Measurements from ENCODE around the gene CCDC157. TPM values are rescaled to one million over a fixed set of nuclear protein-coding genes. Genes with fewer than 3 reads are reported as not detected.

CCDC157 gene
- 2.0 to 3.9 TPM (median 3.3 TPM) in 5 replicates for total RNA-seq (2022; extraction: Qiagen RNA extraction)

GRCh38 chr22:30356449-30357235 is at the start of gene CCDC157, which contains the start of gene SF3A1:
TSS of gene CCDC157 (plus strand) at chr22:30357007. CDS start at chr22:30366001, 8,994 bp downstream.
TSS of gene SF3A1 (minus strand) at chr22:30356894. CDS start at chr22:30356792, 102 bp downstream.

GRCh38 chr22:30326706-30327362 is 30.0 kb upstream of the CCDC157 start, which contains the start of gene TBC1D10A:
TSS of gene TBC1D10A (minus strand) at chr22:30326941. CDS start at chr22:30326881, 60 bp downstream.

GRCh38 chr22:30386960-30387827 is 30.4 kb downstream of the CCDC157 start, which contains the start of gene RNF215:
TSS of gene RNF215 (minus strand) at chr22:30387411. CDS start at chr22:30387313, 98 bp downstream.

GRCh38 chr22:30396871-30397655 is 40.3 kb downstream of the CCDC157 start, which contains the start of gene SEC14L2:
TSS of gene SEC14L2 (plus strand) at chr22:30397018. CDS start at chr22:30397117, 99 bp downstream.

GRCh38 chr22:30425616-30426387 is 69.0 kb downstream of the CCDC157 start, which contains the start of gene MTFP1:
TSS of gene MTFP1 (plus strand) at chr22:30425768. CDS start at chr22:30425880, 112 bp downstream.

Other genes with a start within 250 kb of the CCDC157 start
- gene LIF, start 110.2 kb upstream of the CCDC157 start, total RNA-seq (2022; extraction: Qiagen RNA extraction): 25.0 to 39.1 TPM (median 37.2 TPM) in 5 replicates
- 0.05 TPM in 1 of 5 replicates, not detected in the others for gene OSM, start 90.2 kb upstream of the CCDC157 start, total RNA-seq (2022; extraction: Qiagen RNA extraction)
- 3.7 to 7.2 TPM (median 5.5 TPM) in 5 replicates for gene CASTOR1, start 67.5 kb upstream of the CCDC157 start, total RNA-seq (2022; extraction: Qiagen RNA extraction)
- 8.6 to 11.9 TPM (median 11.1 TPM) in 5 replicates for gene TBC1D10A, start 30.1 kb upstream of the CCDC157 start, total RNA-seq (2022; extraction: Qiagen RNA extraction)
- 44.1 to 62.3 TPM (median 61.4 TPM) in 5 replicates for gene SF3A1, start 113 bp upstream of the CCDC157 start, total RNA-seq (2022; extraction: Qiagen RNA extraction)
- gene RNF215, start 30.4 kb downstream of the CCDC157 start, total RNA-seq (2022; extraction: Qiagen RNA extraction): 13.8 to 22.0 TPM (median 19.7 TPM) in 5 replicates
- gene SEC14L2, start 40.0 kb downstream of the CCDC157 start, total RNA-seq (2022; extraction: Qiagen RNA extraction): 25.7 to 46.7 TPM (median 42.7 TPM) in 5 replicates
- gene MTFP1, start 68.8 kb downstream of the CCDC157 start, total RNA-seq (2022; extraction: Qiagen RNA extraction): 67.6 to 78.1 TPM (median 74.0 TPM) in 5 replicates
- not detected in 5 replicates for gene SEC14L3, start 115.0 kb downstream of the CCDC157 start, total RNA-seq (2022; extraction: Qiagen RNA extraction)
- gene SEC14L4, start 148.7 kb downstream of the CCDC157 start, total RNA-seq (2022; extraction: Qiagen RNA extraction): 4.4 to 6.7 TPM (median 5.9 TPM) in 5 replicates
- gene SEC14L6, start 189.7 kb downstream of the CCDC157 start, total RNA-seq (2022; extraction: Qiagen RNA extraction): 0.03 TPM in 1 of 5 replicates, not detected in the others
- gene GAL3ST1, start 217.7 kb downstream of the CCDC157 start, total RNA-seq (2022; extraction: Qiagen RNA extraction): 6.1 to 10.2 TPM (median 9.2 TPM) in 5 replicates
- gene PES1, start 234.9 kb downstream of the CCDC157 start, total RNA-seq (2022; extraction: Qiagen RNA extraction): 108 to 118 TPM (median 111 TPM) in 5 replicates

Data from A549 treated with CORT108297 at 1 μM for 4 hours (cell line).